ENCODE data around the gene MMP7. TPM values are rescaled to one million over a fixed set of nuclear protein-coding genes. Genes with fewer than 3 reads are reported as not detected.

The MMP7 gene
- total and polyA plus RNA-seq, 2 experiments from 2014 or later = 2.8 to 5.0 TPM

DNA sequence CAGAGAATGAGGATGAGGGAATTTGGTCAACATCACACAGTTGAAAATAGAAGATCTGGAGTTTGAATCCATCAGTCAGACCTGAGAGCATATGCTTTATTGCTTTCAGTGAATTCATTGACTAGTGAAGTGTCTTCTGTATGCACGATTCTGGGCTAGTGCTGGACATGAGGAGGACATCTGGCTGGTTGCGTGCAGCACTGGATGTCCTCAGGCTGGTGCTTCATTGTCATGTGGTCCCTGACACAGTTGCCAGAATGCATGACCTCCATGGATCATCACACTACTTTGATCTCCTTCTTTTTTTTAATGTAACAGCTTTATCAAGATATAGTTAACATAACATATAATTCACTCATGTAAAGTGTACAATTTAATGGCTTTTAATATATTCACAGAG lies 44.5 kb upstream of the MMP7 start:
- Histone ChIP-seq H4K20me1 (ENCODE audit: insufficient read depth, poor library complexity, severe bottlenecking) (no peaks in the 10 kb centered on the region), H3K9me2 (replicated peaks; ENCODE audit: insufficient read depth) (no peaks in the 10 kb centered on the region), H3K27me3 (no peaks in the 10 kb centered on the region), H3K9me3 (ENCODE audit: low read depth) (no peaks in the 10 kb centered on the region), H3K4me3 (no peak overlapping the region), H3K4me1 (ENCODE audit: insufficient read depth) (no peaks in the 10 kb centered on the region), H2AFZ (no peak overlapping the region), H3K27ac (no peak overlapping the region), H3K79me2 (no peaks in the 10 kb centered on the region), H3K4me2 (no peak overlapping the region), H3K36me3 (replicated peaks; ENCODE audit: insufficient read depth, low read depth) (no peaks in the 10 kb centered on the region)
- TF ChIP-seq, protein P1, sequence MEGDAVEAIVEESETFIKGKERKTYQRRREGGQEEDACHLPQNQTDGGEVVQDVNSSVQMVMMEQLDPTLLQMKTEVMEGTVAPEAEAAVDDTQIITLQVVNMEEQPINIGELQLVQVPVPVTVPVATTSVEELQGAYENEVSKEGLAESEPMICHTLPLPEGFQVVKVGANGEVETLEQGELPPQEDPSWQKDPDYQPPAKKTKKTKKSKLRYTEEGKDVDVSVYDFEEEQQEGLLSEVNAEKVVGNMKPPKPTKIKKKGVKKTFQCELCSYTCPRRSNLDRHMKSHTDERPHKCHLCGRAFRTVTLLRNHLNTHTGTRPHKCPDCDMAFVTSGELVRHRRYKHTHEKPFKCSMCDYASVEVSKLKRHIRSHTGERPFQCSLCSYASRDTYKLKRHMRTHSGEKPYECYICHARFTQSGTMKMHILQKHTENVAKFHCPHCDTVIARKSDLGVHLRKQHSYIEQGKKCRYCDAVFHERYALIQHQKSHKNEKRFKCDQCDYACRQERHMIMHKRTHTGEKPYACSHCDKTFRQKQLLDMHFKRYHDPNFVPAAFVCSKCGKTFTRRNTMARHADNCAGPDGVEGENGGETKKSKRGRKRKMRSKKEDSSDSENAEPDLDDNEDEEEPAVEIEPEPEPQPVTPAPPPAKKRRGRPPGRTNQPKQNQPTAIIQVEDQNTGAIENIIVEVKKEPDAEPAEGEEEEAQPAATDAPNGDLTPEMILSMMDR (IDR thresholded peaks at IDR 0.05; ENCODE audit: poor library complexity) = no peak
- WGBS (ENCODE audit: low lambda C conversion rate, missing lambda C conversion rate) = 97% methylated on average over 2 of the region's 2 CpGs
- no peak for DNase-seq (ENCODE audit: low spot score)

DNA sequence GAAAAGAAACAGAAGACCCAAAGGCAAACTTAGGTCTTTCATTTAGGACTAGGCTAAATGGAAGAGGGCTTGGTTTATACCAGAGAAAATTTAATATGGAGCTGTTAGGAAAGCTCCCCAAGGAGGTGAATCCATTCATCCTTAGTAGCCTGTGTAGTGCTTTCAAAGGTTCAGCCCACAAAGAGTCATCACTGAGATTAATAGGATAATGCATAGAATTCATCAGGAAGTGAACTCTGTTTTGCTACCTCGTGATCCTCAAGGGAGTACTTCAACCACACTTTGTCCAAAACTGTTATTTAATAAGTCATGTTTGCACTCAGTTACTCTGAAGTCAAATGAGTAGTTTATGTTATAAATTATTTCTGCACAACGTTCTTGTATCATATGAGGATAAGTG lies 43.3 kb upstream of the MMP7 start:
- no peak overlapping the region for H3K27ac ChIP-seq
- 68% methylated on average over 2 of the region's 2 CpGs for WGBS (ENCODE audit: low lambda C conversion rate, missing lambda C conversion rate)
- H3K4me2 ChIP-seq = no peak overlapping the region
- H3K9me3 ChIP-seq (ENCODE audit: low read depth) = no peaks in the 10 kb centered on the region
- no peaks in the 10 kb centered on the region for H3K9me2 ChIP-seq (replicated peaks; ENCODE audit: insufficient read depth)
- H3K4me3 ChIP-seq = no peak overlapping the region
- H4K20me1 ChIP-seq (ENCODE audit: insufficient read depth, poor library complexity, severe bottlenecking) = no peaks in the 10 kb centered on the region
- H3K79me2 ChIP-seq = no peaks in the 10 kb centered on the region
- H3K36me3 ChIP-seq (replicated peaks; ENCODE audit: insufficient read depth, low read depth) = no peaks in the 10 kb centered on the region
- no peaks in the 10 kb centered on the region for H3K27me3 ChIP-seq
- H3K4me1 ChIP-seq (ENCODE audit: insufficient read depth) = no peaks in the 10 kb centered on the region
- no peak for TF ChIP-seq EZH2phosphoT487 (IDR thresholded peaks at IDR 0.05; ENCODE audit: low read depth, severe bottlenecking, unreplicated experiment)
- no peak for TF ChIP-seq EZH2 (IDR thresholded peaks at IDR 0.05; ENCODE audit: borderline replicate concordance)
- TF ChIP-seq, protein P1 (IDR thresholded peaks at IDR 0.05; ENCODE audit: poor library complexity) = no peak
- H2AFZ ChIP-seq = no peak overlapping the region
- DNase-seq (ENCODE audit: low spot score) = no peak

DNA sequence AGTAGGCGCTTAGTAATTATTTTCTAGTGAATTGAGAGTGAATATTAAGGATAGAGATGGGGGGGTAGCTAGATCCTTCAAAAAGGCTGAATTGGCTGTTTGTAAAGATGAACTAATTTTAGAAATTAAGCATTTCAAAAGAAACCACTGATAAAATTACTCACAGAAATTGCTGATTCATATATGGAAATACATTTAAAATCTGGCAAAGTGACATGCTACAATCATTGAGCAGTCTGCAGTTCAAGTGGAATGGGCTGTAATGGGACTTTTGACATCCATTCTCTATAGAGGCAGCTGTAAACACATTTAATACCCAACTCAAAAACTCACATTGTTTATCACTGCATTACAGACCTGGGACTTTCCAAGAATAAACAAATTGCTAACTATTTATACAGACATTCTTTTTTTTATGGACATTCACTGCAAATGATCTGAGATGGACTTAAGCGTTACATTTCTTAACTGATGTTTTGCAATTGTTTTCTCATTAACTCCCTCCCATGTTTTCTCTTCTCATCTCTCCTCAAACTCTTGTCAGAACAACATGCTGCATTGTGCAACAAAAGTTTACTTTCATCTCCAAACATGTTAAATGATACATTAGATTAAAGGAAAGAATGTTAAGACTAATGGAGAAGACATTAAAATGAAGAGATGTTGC lies 42.1 kb upstream of the MMP7 start:
- H4K20me1 ChIP-seq (ENCODE audit: insufficient read depth, poor library complexity, severe bottlenecking) = no peaks in the 10 kb centered on the region
- WGBS (ENCODE audit: low lambda C conversion rate, missing lambda C conversion rate) = 91% methylated on average over 2 of the region's 2 CpGs
- H3K27ac ChIP-seq = no peak overlapping the region
- no peaks in the 10 kb centered on the region for H3K36me3 ChIP-seq (replicated peaks; ENCODE audit: insufficient read depth, low read depth)
- no peaks in the 10 kb centered on the region for H3K79me2 ChIP-seq
- H3K27me3 ChIP-seq = no peaks in the 10 kb centered on the region
- TF ChIP-seq, protein P1 (IDR thresholded peaks at IDR 0.05; ENCODE audit: poor library complexity) = no peak
- TF ChIP-seq EZH2phosphoT487 (IDR thresholded peaks at IDR 0.05; ENCODE audit: low read depth, severe bottlenecking, unreplicated experiment) (no peak), EZH2 (IDR thresholded peaks at IDR 0.05; ENCODE audit: borderline replicate concordance) (no peak)
- no peaks in the 10 kb centered on the region for H3K9me3 ChIP-seq (ENCODE audit: low read depth)
- H3K9me2 ChIP-seq (replicated peaks; ENCODE audit: insufficient read depth) = no peaks in the 10 kb centered on the region
- no peaks in the 10 kb centered on the region for H3K4me1 ChIP-seq (ENCODE audit: insufficient read depth)
- H2AFZ ChIP-seq = no peak overlapping the region
- no peak for DNase-seq (ENCODE audit: low spot score)
- H3K4me3 ChIP-seq = no peak overlapping the region
- no peak overlapping the region for H3K4me2 ChIP-seq

DNA sequence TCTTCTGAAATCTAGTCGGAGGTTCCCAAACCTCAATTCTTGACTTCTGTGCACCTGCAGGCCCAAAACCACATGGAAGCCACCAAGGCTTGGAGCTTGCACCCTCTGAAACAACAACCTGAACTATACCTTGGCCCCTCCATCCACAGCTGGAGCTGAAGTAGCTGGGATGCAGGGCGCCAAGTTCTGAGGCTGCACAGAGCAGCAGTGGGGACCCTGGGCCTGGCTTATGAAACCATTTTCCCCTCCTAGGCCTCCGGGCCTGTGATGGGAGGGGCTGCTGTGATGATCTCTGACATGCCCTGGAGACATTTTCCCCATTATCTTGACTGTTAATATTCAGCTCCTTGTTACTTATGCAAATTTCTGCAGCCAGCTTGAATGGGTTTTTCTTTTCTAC lies 38.3 kb upstream of the MMP7 start:
- TF ChIP-seq, protein P1 (IDR thresholded peaks at IDR 0.05; ENCODE audit: poor library complexity) = no peak
- TF ChIP-seq EZH2 (IDR thresholded peaks at IDR 0.05; ENCODE audit: borderline replicate concordance) (no peak), EZH2phosphoT487 (IDR thresholded peaks at IDR 0.05; ENCODE audit: low read depth, severe bottlenecking, unreplicated experiment) (no peak)
- Histone ChIP-seq H3K27me3 (no peaks in the 10 kb centered on the region), H3K9me2 (replicated peaks; ENCODE audit: insufficient read depth) (no peaks in the 10 kb centered on the region), H3K27ac (no peak overlapping the region), H3K4me2 (no peak overlapping the region), H4K20me1 (ENCODE audit: insufficient read depth, poor library complexity, severe bottlenecking) (no peaks in the 10 kb centered on the region), H3K36me3 (replicated peaks; ENCODE audit: insufficient read depth, low read depth) (no peaks in the 10 kb centered on the region), H3K9me3 (ENCODE audit: low read depth) (no peaks in the 10 kb centered on the region), H3K4me1 (ENCODE audit: insufficient read depth) (no peaks in the 10 kb centered on the region), H3K79me2 (no peaks in the 10 kb centered on the region), H3K4me3 (no peak overlapping the region), H2AFZ (no peak overlapping the region)
- WGBS (ENCODE audit: low lambda C conversion rate, missing lambda C conversion rate) = 65% methylated on average over 3 of the region's 3 CpGs
- DNase-seq (ENCODE audit: low spot score) = no peak

Measured in hepatocyte (in vitro differentiated cells).